ENCODE measurements around the gene HNF4A. TPM values are rescaled to one million over a fixed set of nuclear protein-coding genes. Genes with fewer than 3 reads are reported as not detected.

The HNF4A gene
- total RNA-seq, 3 donors from 2014 or later (not counting 1 experiment from before 2014, with no cell fraction given), result not detected

DNA sequence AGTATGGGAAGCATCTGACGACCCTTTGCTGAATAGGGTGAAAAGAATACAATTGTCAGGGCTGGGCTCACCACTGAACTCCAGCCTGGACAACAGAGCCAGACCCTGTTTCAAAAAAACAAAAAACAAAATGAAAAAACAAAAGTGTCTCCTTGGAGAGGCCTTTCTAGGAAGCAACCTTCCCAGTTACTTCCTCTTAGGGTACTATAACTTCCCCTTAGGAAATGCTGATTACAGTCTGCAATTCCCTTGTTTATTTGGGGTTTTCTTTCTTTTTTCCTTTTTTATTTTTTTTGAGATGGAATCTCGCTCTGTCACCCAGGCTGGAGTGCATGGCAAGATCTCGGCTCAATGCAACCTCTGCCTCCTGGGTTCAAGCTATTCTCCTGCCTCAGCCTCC, 99.6 kb downstream of the HNF4A start:
- H3K27ac Mint-ChIP-seq, result no peak overlapping the region
- TF ChIP-seq, protein P1, sequence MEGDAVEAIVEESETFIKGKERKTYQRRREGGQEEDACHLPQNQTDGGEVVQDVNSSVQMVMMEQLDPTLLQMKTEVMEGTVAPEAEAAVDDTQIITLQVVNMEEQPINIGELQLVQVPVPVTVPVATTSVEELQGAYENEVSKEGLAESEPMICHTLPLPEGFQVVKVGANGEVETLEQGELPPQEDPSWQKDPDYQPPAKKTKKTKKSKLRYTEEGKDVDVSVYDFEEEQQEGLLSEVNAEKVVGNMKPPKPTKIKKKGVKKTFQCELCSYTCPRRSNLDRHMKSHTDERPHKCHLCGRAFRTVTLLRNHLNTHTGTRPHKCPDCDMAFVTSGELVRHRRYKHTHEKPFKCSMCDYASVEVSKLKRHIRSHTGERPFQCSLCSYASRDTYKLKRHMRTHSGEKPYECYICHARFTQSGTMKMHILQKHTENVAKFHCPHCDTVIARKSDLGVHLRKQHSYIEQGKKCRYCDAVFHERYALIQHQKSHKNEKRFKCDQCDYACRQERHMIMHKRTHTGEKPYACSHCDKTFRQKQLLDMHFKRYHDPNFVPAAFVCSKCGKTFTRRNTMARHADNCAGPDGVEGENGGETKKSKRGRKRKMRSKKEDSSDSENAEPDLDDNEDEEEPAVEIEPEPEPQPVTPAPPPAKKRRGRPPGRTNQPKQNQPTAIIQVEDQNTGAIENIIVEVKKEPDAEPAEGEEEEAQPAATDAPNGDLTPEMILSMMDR (IDR thresholded peaks at IDR 0.05), result no peak
- H3K27me3 Mint-ChIP-seq (ENCODE audit: low read depth in 2 of 2), result no peaks in the 10 kb centered on the region
- no peak for DNase-seq
- H3K27ac ChIP-seq (ENCODE audit: low read length), result no peak overlapping the region
- no peak overlapping the region for H3K4me3 ChIP-seq (ENCODE audit: low read length)
- WGBS (ENCODE audit: insufficient coverage), result 73% methylated on average over 3 of the region's 3 CpGs
- H3K4me1 ChIP-seq (ENCODE audit: control insufficient read depth, insufficient read depth, low read length), result no peaks in the 10 kb centered on the region
- no peaks in the 10 kb centered on the region for H3K27me3 ChIP-seq (ENCODE audit: control insufficient read depth, insufficient read depth, low read length)
- H3K9me3 Mint-ChIP-seq, result no peaks in the 10 kb centered on the region
- intact Hi-C loops (cut with micrococcal nuclease), result no loop called here
- no peak overlapping the region for H3K4me3 Mint-ChIP-seq
- no peaks in the 10 kb centered on the region for H3K4me1 Mint-ChIP-seq
- no peak for ATAC-seq
- no peaks in the 10 kb centered on the region for H3K36me3 Mint-ChIP-seq
- H3K36me3 ChIP-seq (ENCODE audit: control insufficient read depth, insufficient read depth, low read length), result no peaks in the 10 kb centered on the region
- H3K9me3 ChIP-seq (ENCODE audit: control insufficient read depth, insufficient read depth, low read length), result no peaks in the 10 kb centered on the region

DNA sequence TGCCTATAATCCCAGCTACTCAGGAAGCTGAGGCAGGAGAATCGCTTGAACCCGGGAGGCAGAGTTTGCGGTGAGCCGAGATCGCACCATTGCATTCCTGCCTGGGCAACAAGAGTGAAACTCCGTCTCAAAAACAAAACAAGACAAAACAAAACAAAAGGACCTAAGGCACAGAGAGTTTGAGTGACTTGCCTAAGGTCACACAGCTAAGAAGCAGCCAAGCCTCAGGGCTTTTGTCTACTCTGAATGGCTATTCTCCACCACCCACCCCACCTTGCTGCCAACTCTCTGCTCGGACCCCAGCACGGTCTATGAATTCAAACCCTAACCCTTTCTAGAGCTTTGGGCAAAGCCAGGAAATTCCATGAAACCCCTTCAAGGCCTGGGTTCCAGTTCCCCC, 101.1 kb downstream of the HNF4A start:
- Histone ChIP-seq H3K4me1 (ENCODE audit: control insufficient read depth, insufficient read depth, low read length) (no peaks in the 10 kb centered on the region), H3K4me3 (ENCODE audit: low read length) (no peak overlapping the region), H3K27ac (ENCODE audit: low read length) (no peak overlapping the region), H3K9me3 (ENCODE audit: control insufficient read depth, insufficient read depth, low read length) (no peaks in the 10 kb centered on the region), H3K27me3 (ENCODE audit: control insufficient read depth, insufficient read depth, low read length) (no peaks in the 10 kb centered on the region), H3K36me3 (ENCODE audit: control insufficient read depth, insufficient read depth, low read length) (no peaks in the 10 kb centered on the region)
- no peaks in the 10 kb centered on the region for H3K4me1 Mint-ChIP-seq
- no peak overlapping the region for H3K27ac Mint-ChIP-seq
- no peak overlapping the region for H3K4me3 Mint-ChIP-seq
- intact Hi-C loops (cut with micrococcal nuclease), result no loop called here
- H3K27me3 Mint-ChIP-seq (ENCODE audit: low read depth in 2 of 2), result no peaks in the 10 kb centered on the region
- H3K9me3 Mint-ChIP-seq, result no peaks in the 10 kb centered on the region
- WGBS (ENCODE audit: insufficient coverage), result 97% methylated on average over 8 of the region's 8 CpGs
- H3K36me3 Mint-ChIP-seq, result no peaks in the 10 kb centered on the region
- ATAC-seq (no peak), DNase-seq (no peak)
- TF ChIP-seq, protein P1 (IDR thresholded peaks at IDR 0.05), result no peak

DNA sequence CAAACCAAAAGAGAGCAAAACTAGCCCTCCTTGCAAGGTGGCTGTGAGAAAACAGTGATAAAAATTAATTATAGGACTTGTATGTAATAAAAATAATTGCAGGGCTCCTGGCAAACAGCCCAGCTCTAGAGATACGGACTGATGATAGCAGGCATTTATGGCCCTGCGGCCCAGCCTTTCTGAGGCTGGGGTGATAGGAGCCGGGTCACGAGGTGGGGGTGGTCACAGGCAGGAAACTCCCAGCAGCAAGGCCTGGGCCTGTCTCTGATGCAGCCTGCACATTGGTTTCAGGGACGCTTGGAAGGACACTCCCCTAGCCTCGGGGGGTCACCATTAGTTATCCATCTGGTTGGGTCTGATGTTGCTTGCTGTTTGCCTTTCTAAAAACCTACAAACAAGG, 101.5 kb downstream of the HNF4A start:
- no peak overlapping the region for H3K27ac ChIP-seq (ENCODE audit: low read length)
- TF ChIP-seq, protein P1 (IDR thresholded peaks at IDR 0.05), result no peak
- no peak overlapping the region for H3K4me3 ChIP-seq (ENCODE audit: low read length)
- intact Hi-C loops (cut with micrococcal nuclease), result no loop called here
- H3K36me3 Mint-ChIP-seq, result no peaks in the 10 kb centered on the region
- DNase-seq, result no peak
- WGBS (ENCODE audit: insufficient coverage), result 86% methylated on average over 6 of the region's 6 CpGs
- H3K27me3 Mint-ChIP-seq (ENCODE audit: low read depth in 2 of 2), result no peaks in the 10 kb centered on the region
- no peaks in the 10 kb centered on the region for H3K4me1 ChIP-seq (ENCODE audit: control insufficient read depth, insufficient read depth, low read length)
- H3K27me3 ChIP-seq (ENCODE audit: control insufficient read depth, insufficient read depth, low read length), result no peaks in the 10 kb centered on the region
- no peak overlapping the region for H3K27ac Mint-ChIP-seq
- no peaks in the 10 kb centered on the region for H3K9me3 ChIP-seq (ENCODE audit: control insufficient read depth, insufficient read depth, low read length)
- H3K4me3 Mint-ChIP-seq, result no peak overlapping the region
- H3K9me3 Mint-ChIP-seq, result no peaks in the 10 kb centered on the region
- ATAC-seq, result no peak
- no peaks in the 10 kb centered on the region for H3K4me1 Mint-ChIP-seq
- H3K36me3 ChIP-seq (ENCODE audit: control insufficient read depth, insufficient read depth, low read length), result no peaks in the 10 kb centered on the region

DNA sequence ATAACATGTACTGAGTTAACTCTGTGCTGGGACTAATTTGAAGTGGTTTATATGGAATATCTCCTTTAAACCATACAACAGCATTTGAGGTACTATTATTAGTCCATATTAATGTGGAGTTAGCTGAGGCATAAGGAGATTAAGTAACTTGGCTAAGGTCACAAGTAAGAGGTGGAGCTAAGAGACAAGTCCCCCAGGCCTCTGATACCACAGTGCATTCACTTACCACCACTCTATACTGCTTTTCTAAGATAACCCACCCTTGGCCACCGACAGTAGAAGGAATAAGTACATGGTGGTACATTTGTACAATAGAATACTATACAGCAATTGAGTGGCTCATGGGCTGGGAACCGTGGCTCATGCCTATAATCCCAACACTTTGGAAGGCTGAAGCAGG, 103.8 kb downstream of the HNF4A start:
- Histone ChIP-seq H3K9me3 (ENCODE audit: control insufficient read depth, insufficient read depth, low read length) (no peaks in the 10 kb centered on the region), H3K36me3 (ENCODE audit: control insufficient read depth, insufficient read depth, low read length) (no peaks in the 10 kb centered on the region), H3K27ac (ENCODE audit: low read length) (no peak overlapping the region), H3K4me3 (ENCODE audit: low read length) (no peak overlapping the region), H3K4me1 (ENCODE audit: control insufficient read depth, insufficient read depth, low read length) (no peaks in the 10 kb centered on the region), H3K27me3 (ENCODE audit: control insufficient read depth, insufficient read depth, low read length) (no peaks in the 10 kb centered on the region)
- H3K36me3 Mint-ChIP-seq, result no peaks in the 10 kb centered on the region
- intact Hi-C loops (cut with micrococcal nuclease), result no loop called here
- DNase-seq, result no peak
- no peak for ATAC-seq
- H3K9me3 Mint-ChIP-seq, result no peaks in the 10 kb centered on the region
- H3K27ac Mint-ChIP-seq, result no peak overlapping the region
- TF ChIP-seq, protein P1 (IDR thresholded peaks at IDR 0.05), result no peak
- no peaks in the 10 kb centered on the region for H3K4me1 Mint-ChIP-seq
- WGBS (ENCODE audit: insufficient coverage), result no CpG with 5 or more reads among the region's 2 CpGs
- H3K4me3 Mint-ChIP-seq, result no peak overlapping the region
- no peaks in the 10 kb centered on the region for H3K27me3 Mint-ChIP-seq (ENCODE audit: low read depth in 2 of 2)
